B cell (primary cell): ENCODE measurements around the gene AFG1L. TPM values are rescaled to one million over a fixed set of nuclear protein-coding genes. Genes with fewer than 3 reads are reported as not detected.

Experiments used
- ATAC-seq: fragments of 200-7000 bp; cut with Tn5 transposase; one replicate; pipeline ENCODE4 v1.10.0; 2021; ENCODE audit warnings: low read depth, mild to moderate bottlenecking, moderate number of reproducible peaks, moderate library complexity
- CTCF ChIA-PET: fragments of 350-600 bp; sonication (Branson Sonifier 250); formaldehyde crosslinking; loops from one replicate; lab custom pipeline; 2021; ENCODE audit warnings: antibody characterized with exemption, inconsistent platforms; lab: Charles Lee
- POLR2A ChIA-PET: fragments of 350-600 bp; sonication (Branson Sonifier 250); formaldehyde crosslinking; loops from one replicate; lab custom pipeline; 2021; ENCODE audit warnings: antibody characterized with exemption; lab: Charles Lee
- DNase-seq: peaks from one replicate; pipeline ENCODE4 v3.0.0; 2013
- H2AFZ ChIP-seq: 2 replicates; pipeline ENCODE4 v1.6.1; 2012; ENCODE audit warnings: mild to moderate bottlenecking, low read depth, low read length; ENCODE audit not compliant: insufficient read depth, poor library complexity, severe bottlenecking
- H3K27ac ChIP-seq, 2 donors: 1 replicate in 1 of 2; 2 replicates in 1 of 2; pipeline ENCODE4 v1.5.1; 2012 to 2013; ENCODE audit warnings: low read length in 2 of 2, mild to moderate bottlenecking in 2 of 2, moderate library complexity in 1 of 2
- H3K27me3 ChIP-seq, 4 experiments: fragments of 200-600 bp in 1 of 4; sonication (generic) in 1 of 4; replicated peaks in 1 of 4; 1 replicate in 2 of 4; 2 replicates in 2 of 4; pipeline versions ENCODE4 v1.6.1 to v1.7.0; 2013 to 2016; ENCODE audit warnings: low read length in 3 of 4, mild to moderate bottlenecking in 2 of 4, mixed read lengths in 1 of 4, moderate library complexity in 1 of 4; ENCODE audit not compliant: insufficient read depth in 4 of 4, control insufficient read depth in 3 of 4; ENCODE audit errors: control extremely low read depth in 1 of 4
- H3K36me3 ChIP-seq, 2 experiments: replicated peaks in 1 of 2; 1 replicate in 1 of 2; 2 replicates in 1 of 2; pipeline versions ENCODE4 v1.6.1 to v1.7.1; 2013; ENCODE audit warnings: low read length in 1 of 2; ENCODE audit not compliant: insufficient read depth in 2 of 2, control insufficient read depth in 1 of 2; ENCODE audit errors: control extremely low read depth in 1 of 2, extremely low read depth in 1 of 2
- H3K4me1 ChIP-seq, 2 donors: fragments of 200-600 bp in 1 of 2; sonication (generic) in 1 of 2; 1 replicate in 1 of 2; 2 replicates in 1 of 2; pipeline versions ENCODE4 v1.5.1 to v1.6.1; 2013 to 2017; ENCODE audit warnings: low read length in 2 of 2; ENCODE audit not compliant: control insufficient read depth in 2 of 2, insufficient read depth in 2 of 2
- H3K4me2 ChIP-seq: replicated peaks from 2 replicates; pipeline ENCODE3; 2012; ENCODE audit warnings: mild to moderate bottlenecking, low read depth, low read length; ENCODE audit not compliant: poor library complexity, severe bottlenecking
- H3K4me3 ChIP-seq, 5 experiments: fragments of 200-600 bp in 1 of 5; sonication (generic) in 1 of 5; 1 replicate in 3 of 5; 2 replicates in 2 of 5; pipeline versions ENCODE4 v1.5.1 to v1.7.0; 2011 to 2016; ENCODE audit warnings: low read length in 4 of 5, mild to moderate bottlenecking in 4 of 5, low read depth in 2 of 5, control low read depth in 1 of 5, moderate library complexity in 1 of 5; ENCODE audit not compliant: insufficient read depth in 1 of 5; ENCODE audit errors: control extremely low read depth in 1 of 5, extremely low read depth in 1 of 5
- H3K79me2 ChIP-seq: fragments of 200-600 bp; sonication (generic); one replicate; pipeline ENCODE4 v1.6.0; 2016; ENCODE audit warnings: low read length; ENCODE audit not compliant: control insufficient read depth, insufficient read depth
- H3K9ac ChIP-seq: fragments of 200-600 bp; sonication (generic); 2 replicates; pipeline ENCODE4 v1.6.1; 2017; ENCODE audit warnings: mild to moderate bottlenecking, low read length, moderate library complexity
- H3K9me3 ChIP-seq, 3 donors: one replicate each; pipeline versions ENCODE4 v1.6.1 to v1.7.1; 2013; ENCODE audit warnings: low read length in 2 of 3; ENCODE audit not compliant: control insufficient read depth in 2 of 3, insufficient read depth in 1 of 3; ENCODE audit errors: control extremely low read depth in 1 of 3
- H4K20me1 ChIP-seq: 2 replicates; pipeline ENCODE4 v1.6.0; 2012; ENCODE audit warnings: mild to moderate bottlenecking, low read length; ENCODE audit not compliant: insufficient read depth, control insufficient read depth, poor library complexity, severe bottlenecking
- H3K27ac Mint-ChIP-seq: one replicate; pipeline ENCODE4 v1.8.0; 2021; ENCODE audit warnings: mixed read lengths
- H3K27me3 Mint-ChIP-seq: one replicate; pipeline ENCODE4 v1.8.0; 2021; ENCODE audit warnings: mixed read lengths
- H3K4me1 Mint-ChIP-seq: one replicate; pipeline ENCODE4 v1.8.0; 2021; ENCODE audit warnings: mixed read lengths
- H3K4me3 Mint-ChIP-seq: one replicate; pipeline ENCODE4 v1.8.0; 2021; ENCODE audit warnings: mixed read lengths
- H3K9me3 Mint-ChIP-seq: one replicate; pipeline ENCODE4 v1.8.0; 2022; ENCODE audit warnings: mixed read lengths; ENCODE audit not compliant: insufficient read depth
- EZH2 ChIP-seq: IDR thresholded peaks from 2 replicates; pipeline ENCODE4 v1.6.1; 2012; ENCODE audit warnings: borderline replicate concordance, low read depth, mild to moderate bottlenecking, moderate library complexity, low read length; ENCODE audit not compliant: insufficient read depth, poor library complexity, severe bottlenecking
- WGBS: methylation state at CpG from one replicate; pipeline ENCODE4 v1.1.5; 2013; ENCODE audit warnings: missing lambda C conversion rate; ENCODE audit not compliant: insufficient coverage; 5-methylcytosine and 5-hydroxymethylcytosine counted together
- intact Hi-C: fragments of 100-400 bp; cut with micrococcal nuclease; formaldehyde crosslinking; loops from one replicate; pipeline ENCODE4 v1.10.0; 2022
- polyA plus RNA-seq: library from polyadenylated mRNA; depleted of rRNA; stranded (reverse); fragments of >200 nt; gene quantifications from 2 replicates; pipeline ENCODE4 v1.2.3, GENCODE V29; 2012
- total RNA-seq, 2 donors: library from RNA; stranded (reverse); fragments of 120-200 nt in 1 of 2; gene quantifications; 1 replicate in 1 of 2; 2 replicates in 1 of 2; pipeline versions ENCODE4 v1.2.3 to v1.2.4, GENCODE V29; 2013 to 2022
- TF ChIP-seq, protein P1 (sequence below): fragments of 200-600 bp; IDR thresholded peaks from one replicate; pipeline ENCODE4 v1.8.0; 2022; ENCODE audit warnings: antibody characterized with exemption, mild to moderate bottlenecking

Gene AFG1L
- total and polyA plus RNA-seq, 2 donors (not counting 1 experiment from before 2014, with no cell fraction given): 1.8 to 14.2 TPM

DNA sequence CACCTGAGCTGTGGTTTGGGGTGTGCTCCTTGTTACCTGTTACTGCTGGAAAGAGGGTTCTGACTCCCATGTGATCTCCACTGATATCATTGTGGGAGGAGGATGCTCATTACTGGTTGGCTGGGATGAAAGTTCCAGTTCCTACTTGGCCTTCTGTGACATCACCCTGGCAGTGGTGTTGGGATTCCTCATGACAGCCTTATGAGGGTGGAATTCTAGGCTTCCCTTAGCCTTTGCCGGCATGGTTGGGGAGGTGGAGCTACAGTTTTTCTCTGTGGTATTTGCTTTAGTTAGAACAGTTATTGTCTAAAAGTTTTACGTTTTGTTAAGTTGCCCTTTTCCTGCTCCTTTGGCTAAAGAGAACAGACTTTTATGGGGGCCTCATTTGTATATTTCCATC is 112.1 kb downstream of the AFG1L start:
- intact Hi-C loops: no loop called here
- H3K36me3 ChIP-seq: peaks cover 0 to 2% of the 10 kb centered on the region in 2 experiments
- 100% methylated on average over 2 of the region's 2 CpGs for WGBS
- H3K9me3 ChIP-seq: peaks cover 0 to 17% (median 4%) of the 10 kb centered on the region in 3 donors
- H3K27me3 Mint-ChIP-seq: no peaks in the 10 kb centered on the region
- H3K4me1 Mint-ChIP-seq: no peaks in the 10 kb centered on the region
- peaks cover under 1% of the 10 kb centered on the region for H3K9me3 Mint-ChIP-seq
- no peaks in the 10 kb centered on the region for H3K79me2 ChIP-seq
- H3K27me3 ChIP-seq: no peaks in the 10 kb centered on the region
- no peak overlapping the region for H3K27ac Mint-ChIP-seq
- CTCF ChIA-PET: no interaction called here
- no peak overlapping the region for H2AFZ ChIP-seq
- no peak for TF ChIP-seq EZH2
- TF ChIP-seq, protein P1, sequence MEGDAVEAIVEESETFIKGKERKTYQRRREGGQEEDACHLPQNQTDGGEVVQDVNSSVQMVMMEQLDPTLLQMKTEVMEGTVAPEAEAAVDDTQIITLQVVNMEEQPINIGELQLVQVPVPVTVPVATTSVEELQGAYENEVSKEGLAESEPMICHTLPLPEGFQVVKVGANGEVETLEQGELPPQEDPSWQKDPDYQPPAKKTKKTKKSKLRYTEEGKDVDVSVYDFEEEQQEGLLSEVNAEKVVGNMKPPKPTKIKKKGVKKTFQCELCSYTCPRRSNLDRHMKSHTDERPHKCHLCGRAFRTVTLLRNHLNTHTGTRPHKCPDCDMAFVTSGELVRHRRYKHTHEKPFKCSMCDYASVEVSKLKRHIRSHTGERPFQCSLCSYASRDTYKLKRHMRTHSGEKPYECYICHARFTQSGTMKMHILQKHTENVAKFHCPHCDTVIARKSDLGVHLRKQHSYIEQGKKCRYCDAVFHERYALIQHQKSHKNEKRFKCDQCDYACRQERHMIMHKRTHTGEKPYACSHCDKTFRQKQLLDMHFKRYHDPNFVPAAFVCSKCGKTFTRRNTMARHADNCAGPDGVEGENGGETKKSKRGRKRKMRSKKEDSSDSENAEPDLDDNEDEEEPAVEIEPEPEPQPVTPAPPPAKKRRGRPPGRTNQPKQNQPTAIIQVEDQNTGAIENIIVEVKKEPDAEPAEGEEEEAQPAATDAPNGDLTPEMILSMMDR: no peak
- H3K4me3 ChIP-seq: no peak overlapping the region
- POLR2A ChIA-PET: interaction anchor here (0.6 kb wide), 1 partner anchor 93 kb away, joined by 3 read pairs; no protein-coding TSS in a partner anchor
- H4K20me1 ChIP-seq: no peaks in the 10 kb centered on the region
- H3K9ac ChIP-seq: no peak overlapping the region
- H3K4me3 Mint-ChIP-seq: no peak overlapping the region
- H3K27ac ChIP-seq: no peak overlapping the region
- no peak overlapping the region for H3K4me2 ChIP-seq
- no peak for ATAC-seq
- no peaks in the 10 kb centered on the region for H3K4me1 ChIP-seq
- DNase-seq: no peak

DNA sequence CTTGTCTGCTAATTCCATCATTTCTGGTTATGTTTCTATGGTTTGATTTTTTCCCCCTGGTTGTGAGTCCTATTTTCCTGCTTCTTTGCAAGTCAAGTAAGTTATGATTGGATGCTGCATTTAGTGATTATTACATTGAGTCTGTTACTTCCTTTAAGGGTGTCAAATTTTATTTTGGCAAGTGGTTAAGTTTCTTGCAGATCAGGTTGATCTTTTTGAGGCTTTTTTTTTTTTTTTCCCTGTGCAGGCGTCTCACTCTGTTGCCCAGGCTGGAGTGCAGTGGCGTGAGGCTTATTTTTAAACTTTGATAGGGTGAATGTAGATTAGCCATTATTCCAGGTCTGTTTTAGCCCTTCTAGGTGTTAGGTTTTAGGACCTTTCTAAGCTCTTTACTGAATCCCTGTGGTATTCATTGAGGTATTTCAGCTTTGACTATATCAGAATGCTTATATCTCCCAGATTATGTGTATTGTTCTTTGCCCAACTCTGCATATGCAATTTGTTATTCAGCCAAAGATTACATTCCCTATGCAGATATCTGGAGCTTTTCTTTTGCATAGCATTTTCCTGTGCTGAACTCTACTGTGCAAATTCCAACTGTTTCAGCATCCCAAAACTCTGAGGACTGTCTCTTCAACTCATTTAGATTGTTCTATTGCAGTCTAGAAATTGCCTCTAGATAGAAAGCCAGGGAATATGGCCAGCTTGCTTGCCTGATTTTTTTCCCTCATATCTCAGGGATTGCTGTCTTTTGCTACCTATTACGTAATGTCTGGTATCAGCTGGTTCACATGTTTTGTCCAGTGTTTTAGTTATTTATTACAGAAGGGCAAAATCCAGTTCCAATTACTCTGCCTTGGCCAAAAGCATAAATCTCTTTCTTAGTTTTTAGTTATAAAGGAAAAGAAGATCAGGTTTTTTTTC is 113.3 kb downstream of the AFG1L start:
- no peak overlapping the region for H3K4me3 Mint-ChIP-seq
- peaks cover 4% of the 10 kb centered on the region for H3K9me3 Mint-ChIP-seq
- intact Hi-C loops: no loop called here
- no peak for ATAC-seq
- WGBS: 100% methylated on average over 1 of the region's 3 CpGs
- H3K27me3 Mint-ChIP-seq: no peaks in the 10 kb centered on the region
- H2AFZ ChIP-seq: no peak overlapping the region
- H3K27ac Mint-ChIP-seq: no peak overlapping the region
- peaks cover 0 to 2% of the 10 kb centered on the region in 2 experiments for H3K36me3 ChIP-seq
- no peak for TF ChIP-seq EZH2
- TF ChIP-seq, protein P1: no peak
- H3K4me2 ChIP-seq: no peak overlapping the region
- peaks cover 0 to 17% (median 4%) of the 10 kb centered on the region in 3 donors for H3K9me3 ChIP-seq
- CTCF ChIA-PET: interaction anchor here (0.7 kb wide), 1 partner anchor 19 kb away, joined by 5 read pairs; no protein-coding TSS in a partner anchor
- POLR2A ChIA-PET: interaction anchor here (0.7 kb wide), 1 partner anchor 26 kb away, joined by 5 read pairs; no protein-coding TSS in a partner anchor
- no peaks in the 10 kb centered on the region for H3K4me1 Mint-ChIP-seq
- no peaks in the 10 kb centered on the region for H3K4me1 ChIP-seq
- H3K4me3 ChIP-seq: no peak overlapping the region
- DNase-seq: no peak
- H3K9ac ChIP-seq: no peak overlapping the region
- no peaks in the 10 kb centered on the region for H3K79me2 ChIP-seq
- no peaks in the 10 kb centered on the region for H4K20me1 ChIP-seq
- no peak overlapping the region for H3K27ac ChIP-seq
- no peaks in the 10 kb centered on the region for H3K27me3 ChIP-seq
